ENCODE data around the gene LAMTOR3. TPM values are rescaled to one million over a fixed set of nuclear protein-coding genes. Genes with fewer than 3 reads are reported as not detected.

LAMTOR3 gene
- total RNA-seq, 2 donors from 2014 or later, result 29.2 to 32.3 TPM

DNA sequence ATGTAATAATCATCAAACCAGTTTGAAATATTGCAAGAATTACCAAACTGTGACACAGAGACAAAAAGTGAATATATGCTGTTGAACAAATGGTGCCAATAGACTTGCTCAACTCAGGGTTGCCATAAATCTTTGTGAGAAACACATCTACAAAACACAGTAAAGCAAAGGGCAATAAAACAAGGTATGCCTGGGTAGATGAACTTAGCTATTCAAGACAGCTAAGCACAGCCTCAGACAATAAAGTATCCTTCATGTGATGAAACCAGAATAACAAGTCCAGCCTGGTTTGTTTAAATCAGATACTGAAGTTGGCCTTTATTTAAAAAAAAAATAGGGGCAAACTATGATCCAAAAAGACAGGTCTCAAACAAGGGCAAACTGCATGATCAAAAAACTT, 19.2 kb downstream of the LAMTOR3 start:
- DNase-seq (no peak), ATAC-seq (no peak)
- intact Hi-C loops (cut with DNase I), result no loop called here

DNA sequence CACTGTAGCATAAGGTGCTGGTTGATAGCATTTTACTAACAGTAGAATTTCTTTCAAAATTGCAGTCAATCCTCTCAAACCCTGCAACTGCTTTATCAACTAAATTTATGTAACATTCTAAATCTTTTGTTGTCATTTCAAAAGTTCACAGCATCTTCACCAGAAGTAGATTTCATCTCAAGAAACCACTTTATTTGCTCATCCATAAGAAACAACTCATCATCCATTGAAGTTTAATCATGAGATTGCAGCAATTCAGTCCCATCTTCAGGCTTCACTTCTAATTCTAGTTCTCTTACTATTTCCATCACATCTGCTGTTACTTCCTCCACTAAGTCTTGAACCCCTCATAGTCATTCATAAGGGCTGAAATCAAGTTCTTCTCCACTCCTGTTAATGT, 21.7 kb downstream of the LAMTOR3 start:
- DNase-seq, result no peak
- intact Hi-C loops (cut with DNase I), result no loop called here
- ATAC-seq, result no peak

DNA sequence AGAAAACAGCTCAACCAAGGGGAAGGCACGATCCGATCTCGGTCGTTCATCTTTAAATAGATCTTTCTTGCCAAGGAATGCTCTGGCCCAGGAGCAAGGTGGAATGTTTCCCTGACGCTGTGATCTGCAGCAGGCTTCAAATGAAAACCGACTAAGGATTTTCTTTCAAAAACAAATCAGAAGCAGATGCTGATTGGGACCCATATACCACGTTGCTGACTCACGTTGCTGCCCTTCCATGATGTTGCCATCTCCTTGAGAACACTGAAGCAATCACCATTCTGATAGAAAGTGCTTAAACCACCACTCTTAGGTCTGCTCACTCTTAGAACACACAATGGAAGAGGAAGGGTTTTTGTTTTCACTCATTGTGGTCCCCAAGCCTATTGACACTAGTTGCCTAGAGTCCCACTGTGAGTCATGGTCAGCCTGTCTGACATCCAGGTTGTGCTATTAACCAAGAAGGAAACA, 26.1 kb downstream of the LAMTOR3 start:
- ATAC-seq (peak; percentile 21 to 30), DNase-seq (no peak)
- intact Hi-C loops (cut with DNase I), result no loop called here

DNA sequence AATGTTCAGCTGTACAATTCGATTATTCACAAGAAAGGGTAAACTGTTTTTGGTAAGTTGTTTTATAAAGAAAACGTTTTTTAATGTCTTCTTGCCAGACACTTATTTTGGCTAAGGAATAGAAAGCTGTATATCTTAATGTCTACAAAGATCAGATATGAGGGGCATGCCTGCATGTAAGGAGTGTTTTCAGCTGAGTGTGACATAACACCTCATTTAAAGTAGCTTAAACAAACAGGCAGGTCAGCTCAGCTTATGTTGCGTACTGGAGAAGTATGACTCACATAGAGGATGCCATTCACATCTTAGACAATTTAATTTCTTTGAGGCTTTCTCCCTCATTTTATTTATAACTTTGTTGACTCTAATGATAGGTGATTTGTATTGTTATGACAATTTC, 30.4 kb downstream of the LAMTOR3 start:
- no peak for DNase-seq
- ATAC-seq, result no peak
- intact Hi-C loops (cut with DNase I), result no loop called here

DNA sequence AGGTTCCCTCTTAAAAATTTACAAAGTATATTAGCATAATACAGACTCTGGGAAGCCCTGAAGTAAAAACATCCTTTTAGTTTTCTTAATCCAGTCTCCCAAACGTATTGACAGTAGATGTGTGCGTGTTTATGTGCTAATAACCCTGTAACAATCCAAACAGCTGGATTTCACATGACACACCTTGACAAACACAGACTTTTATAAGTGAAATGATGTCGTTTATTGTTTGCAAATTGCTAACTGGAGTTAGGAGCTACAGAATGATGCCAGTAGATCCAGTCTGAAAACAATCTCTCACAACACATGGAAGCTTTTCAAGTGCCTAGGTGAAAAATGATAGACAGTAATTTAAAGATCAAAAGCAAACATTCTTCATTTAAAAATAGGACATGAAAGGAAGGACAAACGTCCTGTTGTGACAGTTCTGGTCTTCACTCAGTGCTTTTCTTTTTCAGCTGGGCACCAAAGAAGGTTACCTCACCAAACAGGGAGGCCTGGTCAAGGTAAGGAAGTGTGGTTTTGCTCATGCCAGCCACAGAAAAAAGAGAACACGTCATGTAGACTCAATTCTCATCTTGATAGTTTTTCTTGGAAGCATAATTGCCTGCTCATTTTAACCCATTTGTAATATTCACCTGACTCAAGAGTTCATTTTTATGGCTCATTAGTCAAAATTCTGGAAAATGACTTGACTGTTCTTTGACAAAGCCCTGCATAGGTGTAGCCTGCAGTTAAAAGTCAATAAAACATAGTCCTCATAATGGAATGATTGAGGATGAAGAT, 32.9 kb downstream of the LAMTOR3 start:
- intact Hi-C loops (cut with DNase I), result no loop called here
- DNase-seq (no peak), ATAC-seq (no peak)

DNA sequence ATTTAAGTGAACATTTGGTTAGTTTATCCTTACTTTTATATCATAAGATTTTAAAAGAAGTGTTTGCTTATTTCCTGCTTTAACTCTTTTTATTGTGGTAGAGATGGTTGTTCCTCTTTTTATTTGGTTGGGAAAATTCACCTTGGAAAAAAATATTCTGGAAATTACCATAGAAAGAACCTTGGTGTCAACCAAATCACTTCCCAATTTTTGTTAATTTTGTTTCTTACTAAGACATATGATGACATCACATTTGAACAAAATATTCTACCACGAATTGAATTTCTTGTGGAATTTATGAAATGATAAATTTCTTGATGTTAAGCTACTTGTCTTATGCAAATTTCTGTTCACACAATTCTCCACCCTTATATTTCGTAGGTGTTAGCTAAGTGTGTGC, 33.7 kb downstream of the LAMTOR3 start:
- no peak for DNase-seq
- ATAC-seq, result no peak
- intact Hi-C loops (cut with DNase I), result no loop called here

DNA sequence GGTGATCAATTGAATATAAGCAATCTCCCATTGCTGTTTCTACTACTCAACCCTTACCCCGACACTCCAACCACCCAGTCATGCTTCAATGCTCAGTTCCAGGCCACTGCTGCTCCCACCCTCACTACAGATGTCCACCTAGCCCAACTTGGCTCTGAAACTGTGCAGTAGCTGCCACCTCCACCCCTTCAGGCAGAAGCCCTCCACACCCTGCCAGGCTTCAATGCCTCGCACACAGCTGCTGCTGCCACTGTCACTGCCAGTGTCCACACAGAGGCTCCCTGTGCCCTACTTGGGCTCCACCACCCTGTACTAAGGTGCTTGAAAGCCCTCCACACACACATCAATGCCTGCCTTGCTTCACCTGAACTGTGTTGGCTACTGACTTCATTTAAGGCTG, 34.6 kb downstream of the LAMTOR3 start:
- ATAC-seq (no peak), DNase-seq (no peak)
- intact Hi-C loops (cut with DNase I), result no loop called here

DNA sequence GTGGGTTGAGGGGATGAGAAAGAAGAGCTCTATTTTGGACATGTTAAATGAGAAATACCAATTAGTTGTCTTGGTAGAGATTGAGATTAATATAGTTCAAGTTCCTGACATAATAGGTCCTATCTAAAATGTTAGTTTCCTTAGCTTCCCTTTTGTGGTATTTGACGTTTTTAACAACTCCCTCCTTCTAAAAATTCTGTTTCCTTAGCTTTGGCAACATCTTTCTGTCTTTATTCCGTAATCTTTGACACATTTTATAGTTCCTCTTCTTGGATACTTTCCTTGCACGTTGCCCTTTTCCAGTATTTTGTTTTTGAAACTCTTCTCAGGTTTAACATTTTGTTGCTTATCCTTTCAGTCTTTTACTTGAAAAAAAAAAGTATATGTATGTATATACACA, 36.9 kb downstream of the LAMTOR3 start:
- DNase-seq (no peak), ATAC-seq (peak in 1 of 2 donors; percentile 18)
- intact Hi-C loops (cut with DNase I), result no loop called here

DNA sequence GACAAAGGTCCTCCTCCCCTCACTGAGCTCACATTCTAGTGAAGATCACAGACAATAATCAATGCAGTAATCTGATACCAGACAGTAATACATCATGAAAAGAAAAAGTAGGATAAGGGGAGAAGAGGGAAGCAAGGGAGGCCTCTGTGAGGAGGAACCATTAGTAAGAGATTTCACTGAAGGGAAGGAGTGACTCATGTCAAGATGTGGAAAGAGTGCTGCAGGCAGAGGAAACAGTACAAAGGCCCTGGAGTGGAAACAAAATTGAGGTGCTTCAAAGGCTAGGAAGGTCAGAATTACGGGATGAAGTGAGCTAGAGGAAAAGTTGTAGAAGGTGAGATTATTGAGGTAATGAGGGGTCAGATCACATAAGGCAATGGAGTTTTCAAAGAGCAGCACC, 38.1 kb downstream of the LAMTOR3 start:
- ATAC-seq, result peak in 1 of 2 donors; percentile 84
- intact Hi-C loops (cut with DNase I), result no loop called here
- DNase-seq, result no peak

DNA sequence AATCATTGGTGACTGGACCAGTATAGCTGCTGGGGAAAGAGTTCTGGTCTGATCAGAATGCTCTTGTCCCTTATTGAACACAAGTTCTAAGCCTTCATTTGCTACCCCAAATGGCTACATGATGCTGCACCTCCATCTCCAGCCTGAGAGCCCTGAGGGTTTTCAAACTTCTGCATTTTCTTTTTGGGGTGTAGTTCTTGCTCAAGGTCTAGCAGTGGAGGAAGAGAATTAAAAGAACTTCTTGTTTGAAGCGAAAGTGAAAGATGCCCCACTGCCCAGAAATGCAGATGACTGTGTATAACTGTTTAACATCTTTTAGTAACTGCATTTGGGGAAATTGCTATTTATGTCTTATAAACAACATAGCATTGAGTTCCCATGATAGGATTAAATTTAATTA, 38.5 kb downstream of the LAMTOR3 start:
- DNase-seq, result no peak
- ATAC-seq, result peak in 1 of 2 donors; percentile 68
- intact Hi-C loops (cut with DNase I), result no loop called here

DNA sequence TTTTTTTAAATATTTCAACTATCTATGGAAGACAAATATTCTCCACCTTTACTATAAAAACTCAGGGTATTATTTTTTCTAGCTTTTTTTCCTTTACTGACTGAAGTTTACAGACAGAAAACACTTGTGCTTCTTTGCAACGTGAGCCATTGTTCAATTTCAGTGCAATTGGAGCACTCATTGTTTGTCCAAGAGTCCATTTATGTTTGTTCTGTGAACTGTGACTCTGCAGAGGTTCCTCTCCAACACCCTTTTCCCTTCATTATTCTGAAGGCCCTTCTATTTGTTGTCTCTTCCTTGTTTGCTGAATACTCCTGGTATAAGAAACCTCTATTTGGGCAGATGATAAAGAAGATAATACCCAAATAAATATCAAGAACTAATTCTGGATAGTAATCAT, 40.2 kb downstream of the LAMTOR3 start:
- DNase-seq (no peak), ATAC-seq (no peak)
- intact Hi-C loops (cut with DNase I), result no loop called here

DNA sequence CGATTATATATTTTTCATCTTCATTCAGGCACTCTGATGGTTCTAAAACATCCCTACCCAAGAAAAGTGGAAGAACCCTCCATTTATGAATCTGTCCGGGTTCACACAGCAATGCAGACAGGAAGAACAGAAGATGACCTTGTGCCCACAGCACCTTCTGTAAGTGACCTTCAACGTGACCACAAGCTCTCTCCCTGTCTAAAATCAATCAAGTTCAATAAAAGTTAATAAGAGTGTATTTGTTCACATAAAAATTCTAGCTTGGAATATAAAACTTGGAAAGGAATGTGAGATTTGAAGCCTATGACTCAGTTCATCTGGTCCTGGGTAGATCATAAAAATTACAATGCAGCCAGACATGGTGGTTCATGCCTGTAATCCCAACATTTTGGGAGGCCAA, 41.0 kb downstream of the LAMTOR3 start:
- DNase-seq (no peak), ATAC-seq (no peak)
- intact Hi-C loops (cut with DNase I), result no loop called here

DNA sequence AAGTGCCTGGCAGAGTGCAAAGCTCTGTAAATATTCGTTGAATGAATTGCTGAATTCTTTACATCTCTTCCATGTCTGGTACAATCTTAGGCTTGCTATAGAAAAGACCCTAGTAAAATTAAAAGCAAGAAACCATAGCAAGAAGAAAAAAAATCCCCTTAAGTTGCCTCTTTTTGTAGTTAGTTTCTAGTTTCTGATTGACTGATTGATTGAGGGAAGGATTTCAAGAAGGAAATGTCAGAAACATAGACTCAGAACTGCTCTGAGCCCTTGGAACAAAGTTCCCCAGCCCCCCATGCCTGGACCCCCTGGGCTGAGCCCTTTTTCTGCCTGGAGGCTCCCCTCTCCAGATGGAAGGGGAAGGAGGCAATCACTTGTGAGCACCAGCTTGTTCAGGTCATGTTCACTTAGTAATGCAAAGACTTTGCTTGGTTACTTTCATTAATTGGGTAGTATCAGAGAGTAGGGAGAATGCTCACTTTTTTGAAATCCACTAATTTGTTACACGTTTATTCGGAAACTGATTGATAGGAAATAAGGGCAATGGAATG, 42.0 kb downstream of the LAMTOR3 start:
- no peak for DNase-seq
- no peak for ATAC-seq
- intact Hi-C loops (cut with DNase I), result no loop called here

DNA sequence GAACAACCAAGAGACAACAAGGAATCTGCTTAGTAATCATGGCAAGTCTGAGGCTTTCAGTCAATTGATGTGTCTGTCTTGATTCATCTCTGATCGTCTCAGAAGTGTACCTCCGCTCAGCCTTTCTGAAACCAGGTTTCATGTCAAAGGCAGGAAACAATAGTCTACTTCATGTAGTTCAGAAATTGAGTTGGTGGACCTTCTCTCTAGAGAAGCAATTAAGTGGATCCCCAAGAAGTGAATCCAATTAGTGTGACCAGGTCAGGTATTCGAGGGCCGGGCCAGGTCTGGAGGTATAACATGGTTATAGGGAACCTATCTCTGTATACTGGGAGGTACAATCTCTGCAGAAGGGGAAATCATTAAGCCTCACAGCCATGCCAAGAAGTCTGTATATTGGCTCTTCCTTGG, 45.6 kb downstream of the LAMTOR3 start:
- intact Hi-C loops (cut with DNase I), result no loop called here
- ATAC-seq (no peak), DNase-seq (no peak)

DNA sequence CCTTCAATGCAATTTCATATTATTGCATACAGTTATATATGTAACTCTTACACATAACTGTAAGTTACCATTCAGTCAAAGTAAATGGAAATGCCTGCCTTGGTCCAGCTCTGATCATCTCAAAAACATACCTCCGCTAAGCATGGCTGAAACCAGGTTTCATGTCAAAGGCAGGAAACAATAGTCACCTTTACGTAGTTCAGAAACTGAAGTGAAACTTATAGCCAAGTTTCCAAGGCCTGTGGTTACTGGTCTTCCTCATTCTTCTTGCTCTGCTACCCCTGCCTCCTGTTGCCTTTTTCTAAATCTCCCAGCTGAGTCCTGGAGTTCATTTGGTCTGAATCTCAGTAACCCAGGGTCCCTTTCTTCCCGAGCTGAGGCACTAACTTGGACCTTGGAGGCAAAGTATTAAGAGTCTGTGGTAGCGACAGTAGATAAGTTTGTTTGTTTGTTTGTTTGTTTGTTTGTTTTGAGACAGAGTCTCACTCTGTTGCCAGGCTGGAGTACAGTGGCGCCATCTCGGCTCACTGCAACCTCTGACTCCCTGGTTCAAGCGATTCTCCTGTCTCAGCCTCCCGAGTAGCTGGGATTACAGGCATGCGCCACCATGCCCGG, 46.8 kb downstream of the LAMTOR3 start:
- no peak for DNase-seq
- ATAC-seq, result no peak
- intact Hi-C loops (cut with DNase I), result no loop called here

DNA sequence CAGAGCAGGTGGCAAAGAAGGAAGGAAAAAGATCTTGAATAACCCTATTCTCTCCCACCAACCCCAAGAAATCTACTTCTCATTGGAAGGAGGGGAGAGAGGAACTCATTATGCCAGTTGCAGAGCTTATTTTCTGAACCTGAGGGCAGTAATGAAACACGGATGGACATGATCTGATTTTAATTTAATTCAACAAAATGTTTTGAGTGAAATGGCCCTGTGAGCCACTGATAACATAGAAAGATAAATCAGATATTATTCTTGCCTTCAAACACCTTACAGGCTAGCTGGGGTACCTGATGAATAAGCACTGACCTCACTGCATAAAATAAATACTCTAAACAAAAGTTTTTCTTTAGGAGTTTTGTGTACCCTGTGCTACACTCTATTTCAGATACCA, 47.3 kb downstream of the LAMTOR3 start:
- intact Hi-C loops (cut with DNase I), result no loop called here
- DNase-seq (no peak), ATAC-seq (no peak)

DNA sequence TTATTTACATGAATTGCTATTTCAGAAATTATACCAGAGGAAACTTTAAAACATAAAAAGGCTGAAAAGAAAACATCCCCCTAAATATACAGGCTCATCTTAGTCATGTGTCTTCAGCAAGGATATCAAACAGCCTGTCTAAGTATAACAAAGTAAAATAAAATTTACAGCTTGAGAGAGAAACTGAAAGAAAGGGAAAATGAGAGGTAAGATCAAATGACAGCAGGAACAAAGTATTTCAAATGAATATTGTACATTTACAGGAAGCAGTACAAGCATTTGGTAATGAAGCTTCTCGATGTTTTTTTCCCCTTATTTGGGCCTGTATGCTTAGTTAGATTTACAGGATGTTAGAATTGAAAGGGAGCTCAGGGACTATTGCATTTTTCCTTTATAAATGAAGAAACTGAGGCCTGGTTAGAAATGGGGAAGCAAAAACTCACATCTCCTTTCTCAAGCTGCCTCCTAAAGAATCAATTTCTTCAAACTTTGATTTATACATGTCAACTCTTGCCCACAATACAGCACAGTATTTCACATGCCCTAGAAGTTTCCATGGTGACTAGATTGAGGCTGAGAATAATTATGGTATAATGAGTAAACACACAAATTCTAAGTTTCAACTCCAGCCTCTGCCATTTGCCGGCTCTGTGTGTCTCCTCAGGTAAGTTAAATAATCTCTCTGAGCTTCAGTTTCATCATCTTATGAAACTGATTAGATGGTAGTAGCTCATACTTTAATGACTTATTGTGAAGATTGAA, 48.3 kb downstream of the LAMTOR3 start:
- intact Hi-C loops (cut with DNase I), result no loop called here
- DNase-seq (no peak), ATAC-seq (no peak)

DNA sequence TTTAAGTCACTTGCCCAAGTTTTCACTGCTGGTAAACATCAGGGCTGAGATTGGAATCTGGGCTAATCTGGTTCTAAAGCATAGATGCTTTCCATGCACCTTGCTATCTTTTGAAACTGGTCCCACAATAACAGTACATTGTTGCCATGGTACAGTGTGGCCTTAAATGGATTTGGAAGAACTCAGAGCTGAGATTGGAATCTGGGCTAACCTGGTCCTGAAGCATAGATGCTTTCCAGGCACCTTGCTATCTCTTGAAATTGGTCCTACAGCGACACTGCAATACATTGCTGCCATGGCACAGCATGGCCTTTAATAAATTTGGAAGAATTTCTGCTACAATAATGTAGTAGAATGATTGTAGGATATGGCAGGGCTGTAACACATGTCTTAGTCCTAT, 49.0 kb downstream of the LAMTOR3 start:
- no peak for DNase-seq
- intact Hi-C loops (cut with DNase I), result no loop called here
- ATAC-seq, result no peak

DNA sequence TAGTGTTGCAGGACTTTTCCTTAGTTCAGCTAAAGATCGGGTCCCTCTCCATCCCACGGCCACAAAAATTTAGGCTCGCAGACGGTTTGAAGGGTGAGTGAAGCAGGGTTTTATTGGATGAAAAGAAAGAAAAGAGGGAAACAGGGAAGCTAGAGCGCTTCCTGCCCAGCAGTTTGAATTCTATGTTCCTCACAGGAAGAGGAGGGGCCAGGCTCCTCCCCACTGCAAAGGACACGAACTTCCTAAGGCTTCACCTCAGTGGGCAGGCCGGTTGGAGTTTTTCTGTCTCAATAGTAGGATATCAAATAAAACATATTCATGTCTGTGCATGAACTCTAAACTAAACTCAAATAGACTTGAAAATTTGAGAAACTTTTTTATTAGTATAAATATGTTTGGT, 50.2 kb downstream of the LAMTOR3 start:
- no peak for DNase-seq
- intact Hi-C loops (cut with DNase I), result no loop called here
- ATAC-seq, result no peak

DNA sequence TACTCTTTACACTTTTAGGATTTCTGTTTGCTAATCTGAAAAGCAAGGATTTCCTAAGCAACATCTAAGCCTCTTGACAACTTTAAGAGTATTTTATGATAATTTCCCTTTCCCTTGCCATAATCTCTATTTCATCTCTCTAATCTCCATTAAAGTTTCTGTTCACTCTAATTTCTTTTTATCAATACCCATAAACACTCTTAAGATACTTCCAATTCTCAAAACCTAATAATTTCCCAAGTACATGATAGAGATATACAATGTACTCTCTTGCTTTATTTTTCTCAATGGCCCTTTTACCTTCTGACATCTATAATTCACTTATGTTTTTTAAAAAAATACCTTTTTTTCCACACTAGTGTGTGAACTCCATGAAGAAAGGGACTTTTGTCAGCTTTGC, 50.8 kb downstream of the LAMTOR3 start:
- ATAC-seq, result no peak
- intact Hi-C loops (cut with DNase I), result no loop called here
- no peak for DNase-seq
